ENCODE results near the gene KIF9. TPM values are rescaled to one million over a fixed set of nuclear protein-coding genes. Genes with fewer than 3 reads are reported as not detected.
"Not testable (repeated sequence)": the region's sequence is repeated elsewhere in the genome, so short reads cannot be mapped to it uniquely, and the experiment has no call there.

Gene KIF9
- total RNA-seq = 5.8 to 6.2 TPM (median 5.9 TPM) in 3 replicates

- TF ChIP-seq CTCF (IDR thresholded peaks at IDR 0.05; ENCODE audit: unreplicated experiment) = no peak
- Mint-ChIP-seq H3K27me3 (ENCODE audit: low read depth) (no peaks in the 10 kb centered on the region), H3K9me3 (no peaks in the 10 kb centered on the region), H3K36me3 (peaks cover 3% of the 10 kb centered on the region), H3K27ac (peak within 1 kb of the TSS; percentile 100), H3K4me3 (peak within 1 kb of the TSS; percentile 97), H3K4me1 (peaks cover 8% of the 10 kb centered on the region)
- DNase-seq (ENCODE audit: low spot score in 2 of 2, unreplicated experiment in 2 of 2) = peak; percentile 87 to 93
These were observed at the start of gene KIF9, which contains the start of gene KLHL18 for GRCh38 chr3:47282424-47283192. TSS of gene KIF9 (minus strand) at chr3:47282799. CDS start at chr3:47277374, 5,425 bp downstream. TSS of gene KLHL18 (plus strand) at chr3:47282944. CDS start at chr3:47282966, 22 bp downstream.

GRCh38 chr3:47324278-47324865, 41.8 kb upstream of the KIF9 start:
- H3K9me3 Mint-ChIP-seq = no peaks in the 10 kb centered on the region
- TF ChIP-seq CTCF (IDR thresholded peaks at IDR 0.05; ENCODE audit: unreplicated experiment) = peak; percentile 63
- H3K4me3 Mint-ChIP-seq = no peak overlapping the region
- peak; percentile 27 to 61 for DNase-seq (ENCODE audit: low spot score in 2 of 2, unreplicated experiment in 2 of 2)
- no peak overlapping the region for H3K27ac Mint-ChIP-seq
- H3K4me1 Mint-ChIP-seq = no peaks in the 10 kb centered on the region
- H3K36me3 Mint-ChIP-seq = peaks cover 20% of the 10 kb centered on the region
- no peaks in the 10 kb centered on the region for H3K27me3 Mint-ChIP-seq (ENCODE audit: low read depth)

- H3K36me3 Mint-ChIP-seq = peaks cover 19% of the 10 kb centered on the region
- no peak for DNase-seq (ENCODE audit: low spot score in 2 of 2, unreplicated experiment in 2 of 2)
- TF ChIP-seq CTCF (IDR thresholded peaks at IDR 0.05; ENCODE audit: unreplicated experiment) = no peak
- H3K27me3 Mint-ChIP-seq (ENCODE audit: low read depth) = no peaks in the 10 kb centered on the region
- no peaks in the 10 kb centered on the region for H3K9me3 Mint-ChIP-seq
- no peaks in the 10 kb centered on the region for H3K4me1 Mint-ChIP-seq
- no peak overlapping the region for H3K27ac Mint-ChIP-seq
- no peak overlapping the region for H3K4me3 Mint-ChIP-seq
These were observed 41.1 kb upstream of the KIF9 start for GRCh38 chr3:47323431-47324277.

GRCh38 chr3:47319956-47320355, 37.4 kb upstream of the KIF9 start:
- no peak for DNase-seq (ENCODE audit: low spot score in 2 of 2, unreplicated experiment in 2 of 2)
- no peak for TF ChIP-seq CTCF (IDR thresholded peaks at IDR 0.05; ENCODE audit: unreplicated experiment)
- peaks cover 6% of the 10 kb centered on the region for H3K4me1 Mint-ChIP-seq
- H3K36me3 Mint-ChIP-seq = peaks cover 12% of the 10 kb centered on the region
- H3K27me3 Mint-ChIP-seq (ENCODE audit: low read depth) = no peaks in the 10 kb centered on the region
- H3K4me3 Mint-ChIP-seq = no peak overlapping the region
- H3K27ac Mint-ChIP-seq = no peak overlapping the region
- H3K9me3 Mint-ChIP-seq = no peaks in the 10 kb centered on the region

GRCh38 chr3:47318916-47319315, 36.3 kb upstream of the KIF9 start:
- TF ChIP-seq CTCF (IDR thresholded peaks at IDR 0.05; ENCODE audit: unreplicated experiment) = no peak
- H3K27me3 Mint-ChIP-seq (ENCODE audit: low read depth) = no peaks in the 10 kb centered on the region
- no peak overlapping the region for H3K27ac Mint-ChIP-seq

GRCh38 chr3:47316151-47316550, 33.6 kb upstream of the KIF9 start:
- not testable (repeated sequence) for H3K27me3 Mint-ChIP-seq (ENCODE audit: low read depth); H3K36me3 Mint-ChIP-seq; H3K9me3 Mint-ChIP-seq; DNase-seq (ENCODE audit: low spot score in 2 of 2, unreplicated experiment in 2 of 2); H3K27ac Mint-ChIP-seq; H3K4me3 Mint-ChIP-seq
- H3K4me1 Mint-ChIP-seq = peaks cover 14% of the 10 kb centered on the region

More at GRCh38 chr3:47318916-47319315, 36.3 kb upstream of the KIF9 start:
- H3K4me3 Mint-ChIP-seq = no peak overlapping the region
- no peak for DNase-seq (ENCODE audit: low spot score in 2 of 2, unreplicated experiment in 2 of 2)
- H3K9me3 Mint-ChIP-seq = no peaks in the 10 kb centered on the region
- H3K4me1 Mint-ChIP-seq = peaks cover 14% of the 10 kb centered on the region
- H3K36me3 Mint-ChIP-seq = peaks cover 12% of the 10 kb centered on the region
